ENCODE measurements around the gene MBTPS1. TPM values are rescaled to one million over a fixed set of nuclear protein-coding genes. Genes with fewer than 3 reads are reported as not detected.

MBTPS1 gene
- polyA plus RNA-seq, 2 of the 4 experiments (the other 2 are of a cell fraction), result 50.3 to 88.4 TPM

- no peaks in the 10 kb centered on the region for H3K4me1 ChIP-seq
- H3K27ac ChIP-seq, result no peak overlapping the region
- no peak overlapping the region for H3K4me3 ChIP-seq
- no peak for TF ChIP-seq EP300 (IDR thresholded peaks at IDR 0.05)
- TF ChIP-seq KDM1A (IDR thresholded peaks at IDR 0.05; ENCODE audit: low read depth), result 0 out of 2 replicates have a peak, but pooled peaks have one; percentile 46
- no peaks in the 10 kb centered on the region for H3K9me3 ChIP-seq
- 43% methylated on average over 4 of the region's 4 CpGs for WGBS (ENCODE audit: missing lambda C conversion rate)
- DNase-seq (ENCODE audit: low read depth in 1 of 2, low spot score in 1 of 2) (no peak), ATAC-seq (no peak), FAIRE-seq (no peak)
- CTCF ChIA-PET, result interaction anchor here (0.5 to 0.6 kb wide), 2 partner anchors 20 to 77 kb away, joined by 3 read pairs; no protein-coding TSS in a partner anchor
- no peak overlapping the region for H3K4me2 ChIP-seq
- POLR2A ChIA-PET, result no interaction called here
Observed at GRCh38 chr16:84007520-84007919, 109.2 kb downstream of the MBTPS1 start.

- Histone ChIP-seq H3K27ac (no peak overlapping the region), H3K4me2 (no peak overlapping the region), H3K9me3 (no peaks in the 10 kb centered on the region), H3K4me1 (no peaks in the 10 kb centered on the region), H3K4me3 (no peak overlapping the region)
- POLR2A ChIA-PET, result no interaction called here
- CTCF ChIA-PET, result interaction anchor here (1.1 to 2.0 kb wide), 2 partner anchors 10 to 12 kb away, joined by 3 to 4 read pairs; no protein-coding TSS in a partner anchor
- no peak for FAIRE-seq
- peak; percentile 22 to 38; a peak in 3 of 6 replicates for ATAC-seq
- WGBS (ENCODE audit: missing lambda C conversion rate), result 44% methylated on average over 5 of the region's 5 CpGs
- DNase-seq (ENCODE audit: low read depth in 1 of 2, low spot score in 1 of 2), result no peak
- TF ChIP-seq HEYL (CRISPR knock-in tag; IDR thresholded peaks at IDR 0.05) (no peak), ZFP36 (IDR thresholded peaks at IDR 0.05; ENCODE audit: borderline replicate concordance, partially characterized antibody) (no peak), HOXB5 (CRISPR knock-in tag; IDR thresholded peaks at IDR 0.05) (no peak), KDM1A (IDR thresholded peaks at IDR 0.05; ENCODE audit: low read depth) (no peak), RNF2 (IDR thresholded peaks at IDR 0.05; ENCODE audit: borderline replicate concordance, low read depth) (no peak), POLR2A (IDR thresholded peaks at IDR 0.05; ENCODE audit: low read length) (no peak), KDM5A (IDR thresholded peaks at IDR 0.05) (no peak), TFCP2L1 (CRISPR knock-in tag; IDR thresholded peaks at IDR 0.05) (no peak), MAZ (IDR thresholded peaks at IDR 0.05; ENCODE audit: borderline replicate concordance, low read depth, low read length) (no peak), ZC3H11A (IDR thresholded peaks at IDR 0.05) (no peak), NFE2L2 (conservative IDR thresholded peaks at IDR 0.05; ENCODE audit: low read length) (no peak), MAFK (IDR thresholded peaks at IDR 0.05; ENCODE audit: partially characterized antibody) (no peak), EHMT2 (IDR thresholded peaks at IDR 0.05; ENCODE audit: low read depth) (no peak), CBX2 (IDR thresholded peaks at IDR 0.05; ENCODE audit: borderline replicate concordance, low read depth) (no peak), ESRRA (IDR thresholded peaks at IDR 0.05; ENCODE audit: borderline replicate concordance, low read length) (no peak), HOXB13 (CRISPR knock-in tag; IDR thresholded peaks at IDR 0.05; ENCODE audit: low read depth) (no peak), RCOR1 (IDR thresholded peaks at IDR 0.05; ENCODE audit: low read depth, low read length) (no peak)
Observed at GRCh38 chr16:84005391-84005790, 111.4 kb downstream of the MBTPS1 start.

- H3K4me3 ChIP-seq, result no peak overlapping the region
- no peaks in the 10 kb centered on the region for H3K4me1 ChIP-seq
- FAIRE-seq, result no peak
- WGBS (ENCODE audit: missing lambda C conversion rate), result 77% methylated on average over 7 of the region's 7 CpGs
- ChIA-PET CTCF (interaction anchor here (1.1 to 2.0 kb wide), 3 partner anchors 8 to 21 kb away, joined by 3 to 4 read pairs (median 4); no protein-coding TSS in a partner anchor), POLR2A (no interaction called here)
- no peaks in the 10 kb centered on the region for H3K9me3 ChIP-seq
- H3K4me2 ChIP-seq, result no peak overlapping the region
- DNase-seq (ENCODE audit: low read depth in 1 of 2, low spot score in 1 of 2), result no peak
- TF ChIP-seq CBX2 (IDR thresholded peaks at IDR 0.05; ENCODE audit: borderline replicate concordance, low read depth), result no peak
- peak; percentile 34 for TF ChIP-seq ZFP36 (IDR thresholded peaks at IDR 0.05; ENCODE audit: borderline replicate concordance, partially characterized antibody)
- no peak for ATAC-seq
- no peak overlapping the region for H3K27ac ChIP-seq
Observed at GRCh38 chr16:84004442-84004841, 112.3 kb downstream of the MBTPS1 start.

Small RNA genes within 50 kb of the gene (small RNA-seq; reads per million reads assigned to genes)
- gene RNA5SP432, result 0 to 2.1 (median 0) reads per million in 6 experiments

Other genes with a start within 250 kb of the MBTPS1 start
- gene MLYCD, start 217.8 kb downstream of the MBTPS1 start, polyA plus RNA-seq (2011; rRNA removed), result 1.7 and 2.1 TPM in 2 replicates
- gene MLYCD, start 217.8 kb downstream of the MBTPS1 start, polyA plus RNA-seq (2017; fragmentation: RNase III; extraction: RNeasy Plus Mini Kit Qiagen cat#74134 plus additional on column Dnase treatment), result 1.1 to 1.4 TPM (median 1.3 TPM) in 3 replicates
- gene OSGIN1, start 163.7 kb downstream of the MBTPS1 start, polyA plus RNA-seq (2011; rRNA removed), result 23.9 and 25.9 TPM in 2 replicates
- gene OSGIN1, start 163.7 kb downstream of the MBTPS1 start, polyA plus RNA-seq (2017; fragmentation: RNase III; extraction: RNeasy Plus Mini Kit Qiagen cat#74134 plus additional on column Dnase treatment), result 37.6 to 49.1 TPM (median 39.1 TPM) in 3 replicates
- 1.1 and 1.3 TPM in 2 replicates for gene NECAB2, start 148.7 kb downstream of the MBTPS1 start, polyA plus RNA-seq (2011; rRNA removed)
- 1.4 to 2.6 TPM (median 2.4 TPM) in 3 replicates for gene NECAB2, start 148.7 kb downstream of the MBTPS1 start, polyA plus RNA-seq (2017; fragmentation: RNase III; extraction: RNeasy Plus Mini Kit Qiagen cat#74134 plus additional on column Dnase treatment)
- gene SLC38A8, start 74.1 kb downstream of the MBTPS1 start, polyA plus RNA-seq (2011; rRNA removed), result not detected in 2 replicates
- not detected in 3 replicates for gene SLC38A8, start 74.1 kb downstream of the MBTPS1 start, polyA plus RNA-seq (2017; fragmentation: RNase III; extraction: RNeasy Plus Mini Kit Qiagen cat#74134 plus additional on column Dnase treatment)
- gene HSDL1, start 28.2 kb upstream of the MBTPS1 start, polyA plus RNA-seq (2011; rRNA removed), result 24.9 and 25.6 TPM in 2 replicates
- gene HSDL1, start 28.2 kb upstream of the MBTPS1 start, polyA plus RNA-seq (2017; fragmentation: RNase III; extraction: RNeasy Plus Mini Kit Qiagen cat#74134 plus additional on column Dnase treatment), result 14.7 to 18.3 TPM (median 17.9 TPM) in 3 replicates
- gene DNAAF1, start 28.4 kb upstream of the MBTPS1 start, polyA plus RNA-seq (2011; rRNA removed), result 0.07 and 0.13 TPM in 2 replicates
- 0.14 to 0.31 TPM (median 0.21 TPM) in 3 replicates for gene DNAAF1, start 28.4 kb upstream of the MBTPS1 start, polyA plus RNA-seq (2017; fragmentation: RNase III; extraction: RNeasy Plus Mini Kit Qiagen cat#74134 plus additional on column Dnase treatment)
- gene TAF1C, start 70.1 kb upstream of the MBTPS1 start, polyA plus RNA-seq (2011; rRNA removed), result 13.2 and 17.8 TPM in 2 replicates
- 32.8 to 41.2 TPM (median 38.6 TPM) in 3 replicates for gene TAF1C, start 70.1 kb upstream of the MBTPS1 start, polyA plus RNA-seq (2017; fragmentation: RNase III; extraction: RNeasy Plus Mini Kit Qiagen cat#74134 plus additional on column Dnase treatment)
- not detected in 2 replicates for gene ADAD2, start 74.2 kb upstream of the MBTPS1 start, polyA plus RNA-seq (2011; rRNA removed)
- gene ADAD2, start 74.2 kb upstream of the MBTPS1 start, polyA plus RNA-seq (2017; fragmentation: RNase III; extraction: RNeasy Plus Mini Kit Qiagen cat#74134 plus additional on column Dnase treatment), result not detected in 3 replicates
- gene KCNG4, start 123.1 kb upstream of the MBTPS1 start, polyA plus RNA-seq (2011; rRNA removed), result not detected in 2 replicates
- gene KCNG4, start 123.1 kb upstream of the MBTPS1 start, polyA plus RNA-seq (2017; fragmentation: RNase III; extraction: RNeasy Plus Mini Kit Qiagen cat#74134 plus additional on column Dnase treatment), result not detected in 3 replicates
- 0.13 TPM in 1 of 2 replicates, not detected in the other for gene WFDC1, start 177.9 kb upstream of the MBTPS1 start, polyA plus RNA-seq (2011; rRNA removed)
- not detected in 3 replicates for gene WFDC1, start 177.9 kb upstream of the MBTPS1 start, polyA plus RNA-seq (2017; fragmentation: RNase III; extraction: RNeasy Plus Mini Kit Qiagen cat#74134 plus additional on column Dnase treatment)